HG03045 (cell line): ENCODE measurements around the gene EXOC3L4.
"Not testable (repeated sequence)": the region's sequence is repeated elsewhere in the genome, so short reads cannot be mapped to it uniquely, and the experiment has no call there.

Source experiments
- ATAC-seq: cut with Tn5 transposase; IDR thresholded peaks from one replicate; pipeline ENCODE4 v1.9.1; 2021; ENCODE audit warnings: mild to moderate bottlenecking, moderate library complexity; ENCODE audit not compliant: unreplicated experiment

The EXOC3L4 gene

GRCh38 chr14:103103461-103104388, 9.2 kb downstream of the EXOC3L4 start:
- no peak for ATAC-seq

DNA sequence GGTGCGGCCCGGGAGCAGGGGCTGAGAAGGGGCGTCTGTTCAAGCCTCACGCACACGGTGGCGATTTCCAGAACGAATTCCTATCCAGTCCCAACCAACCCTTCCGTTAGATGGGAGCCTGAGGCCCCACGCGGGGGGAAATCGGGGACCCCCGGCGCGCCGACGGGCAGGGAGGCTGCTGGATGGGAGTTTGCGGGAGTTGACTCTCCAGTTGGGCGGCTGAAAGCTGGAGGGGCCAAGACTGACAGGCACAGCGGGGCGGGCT, 9.8 kb downstream of the EXOC3L4 start:
- no peak for ATAC-seq

DNA sequence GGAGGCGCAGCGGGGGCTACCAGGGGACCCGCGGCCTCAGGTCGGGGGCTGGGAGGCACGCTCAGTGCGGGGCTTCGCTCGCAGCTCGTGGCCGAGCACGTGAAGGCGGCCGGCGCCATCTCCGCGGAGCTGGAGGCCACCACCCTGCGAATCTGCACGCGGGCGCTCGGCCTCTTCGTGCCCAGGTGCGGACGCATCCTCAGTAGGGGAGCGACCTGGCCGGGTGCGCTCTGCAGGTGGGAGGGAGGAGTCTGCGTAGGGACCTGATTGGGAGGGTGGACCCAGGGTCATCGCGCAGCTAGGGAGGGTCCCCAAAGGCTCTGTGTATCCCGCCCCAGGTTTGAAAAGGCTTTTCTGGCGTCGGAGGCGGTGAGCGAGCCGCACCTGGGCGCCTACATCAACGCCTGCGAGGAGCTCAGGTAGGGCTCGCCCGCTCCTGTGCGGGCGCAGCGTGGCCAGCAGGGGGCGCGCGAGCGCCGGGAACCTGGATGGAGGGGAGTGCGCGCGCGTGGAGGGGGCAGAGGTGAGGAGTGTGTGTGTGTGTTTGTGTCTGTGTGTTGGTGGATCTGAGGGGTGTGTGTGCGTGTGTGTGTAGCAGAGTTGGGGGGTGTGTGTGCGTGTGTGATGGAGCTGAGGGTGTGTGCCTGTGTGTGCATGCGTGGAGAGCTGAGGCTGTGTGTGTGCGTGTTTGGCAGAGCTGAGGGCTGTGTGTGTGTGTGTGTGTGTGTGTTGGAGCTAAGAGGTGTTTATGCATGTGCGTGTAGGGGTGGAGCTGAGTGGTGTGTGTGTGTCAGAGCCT, 10.3 kb downstream of the EXOC3L4 start:
- ATAC-seq, result no peak

- ATAC-seq, result no peak
Measured at GRCh38 chr14:103105580-103106150, 11.1 kb downstream of the EXOC3L4 start.

GRCh38 chr14:103107455-103107854, 12.9 kb downstream of the EXOC3L4 start:
- ATAC-seq, result no peak

GRCh38 chr14:103107941-103108748, 13.6 kb downstream of the EXOC3L4 start:
- no peak for ATAC-seq

- no peak for ATAC-seq
Measured at GRCh38 chr14:103108749-103109207, 14.3 kb downstream of the EXOC3L4 start.

- no peak for ATAC-seq
Measured at GRCh38 chr14:103109535-103110441, 15.3 kb downstream of the EXOC3L4 start.

GRCh38 chr14:103110681-103111231, 16.2 kb downstream of the EXOC3L4 start:
- ATAC-seq, result no peak

DNA sequence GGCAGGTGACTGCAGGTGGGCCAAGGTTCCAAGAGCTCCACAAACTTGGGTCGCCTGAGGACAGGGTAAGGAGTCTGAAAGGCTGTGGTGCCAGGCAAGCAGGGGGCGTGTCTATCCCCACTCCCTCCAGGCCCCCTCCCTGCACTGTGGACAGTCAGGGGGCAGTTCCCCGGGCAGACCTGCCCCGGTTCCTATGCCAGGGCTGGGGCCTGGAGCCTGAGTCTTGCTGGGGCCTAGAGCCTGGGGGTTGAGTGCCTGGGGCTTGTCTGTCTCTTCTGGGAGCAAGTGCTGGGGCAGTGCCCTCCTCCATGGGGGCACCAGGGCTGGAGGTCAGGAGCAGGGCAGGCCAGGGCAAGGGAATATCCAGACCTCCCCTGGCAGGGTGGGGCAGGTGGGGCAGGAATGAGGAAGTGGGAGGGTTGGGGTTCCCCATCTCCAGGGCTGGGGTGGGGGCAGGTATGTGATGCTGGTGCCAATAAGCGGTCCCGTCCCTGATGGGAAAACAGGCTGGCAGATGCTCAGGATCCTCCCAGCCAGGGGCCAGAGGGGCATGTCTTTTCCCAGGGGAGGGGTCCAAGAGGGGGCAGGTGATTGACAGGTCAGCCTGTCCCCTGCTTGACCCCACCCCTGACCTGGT, 16.8 kb downstream of the EXOC3L4 start:
- ATAC-seq, result no peak

DNA sequence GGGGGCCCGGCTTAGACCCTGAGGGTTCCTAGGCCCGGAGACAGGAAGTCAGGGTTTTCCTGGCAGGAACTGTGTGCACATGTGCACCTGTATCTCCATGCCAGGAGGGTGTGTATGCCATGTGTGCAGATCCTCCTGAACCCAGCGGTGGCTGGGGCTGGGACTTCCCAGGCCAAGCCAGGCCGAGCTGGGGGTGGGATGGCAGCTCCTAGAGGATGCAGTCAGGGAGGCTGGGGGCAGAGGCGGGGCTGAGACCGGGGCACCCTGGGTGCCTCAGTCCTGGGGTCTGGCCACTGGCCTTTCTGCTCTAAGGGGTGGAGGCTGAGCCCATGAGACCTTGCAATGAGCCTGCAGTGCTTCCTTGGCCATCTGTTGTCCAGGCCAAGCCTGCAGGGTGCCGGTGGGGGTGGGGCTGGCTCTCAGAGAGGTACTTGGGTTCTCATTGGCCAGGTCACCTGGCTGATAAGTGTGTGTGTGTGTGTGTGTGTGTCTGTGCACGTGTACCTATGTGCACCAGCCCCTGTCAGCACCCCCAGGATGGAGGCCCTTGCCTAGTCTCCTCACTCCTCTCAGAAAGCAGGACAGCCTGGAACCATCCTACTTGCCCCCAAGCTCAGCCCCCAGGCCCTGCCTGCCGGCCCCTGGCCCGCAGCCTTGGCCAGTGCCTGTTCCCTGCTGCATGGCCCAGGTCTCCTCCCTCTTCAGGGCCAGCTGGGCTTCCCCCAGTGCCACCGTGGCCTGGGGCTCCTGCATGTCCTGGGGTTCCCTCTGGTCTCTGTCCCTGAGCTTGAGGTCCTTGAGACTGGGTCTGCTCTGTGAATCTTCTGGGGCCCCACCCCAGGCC, 18.1 kb downstream of the EXOC3L4 start:
- no peak for ATAC-seq

DNA sequence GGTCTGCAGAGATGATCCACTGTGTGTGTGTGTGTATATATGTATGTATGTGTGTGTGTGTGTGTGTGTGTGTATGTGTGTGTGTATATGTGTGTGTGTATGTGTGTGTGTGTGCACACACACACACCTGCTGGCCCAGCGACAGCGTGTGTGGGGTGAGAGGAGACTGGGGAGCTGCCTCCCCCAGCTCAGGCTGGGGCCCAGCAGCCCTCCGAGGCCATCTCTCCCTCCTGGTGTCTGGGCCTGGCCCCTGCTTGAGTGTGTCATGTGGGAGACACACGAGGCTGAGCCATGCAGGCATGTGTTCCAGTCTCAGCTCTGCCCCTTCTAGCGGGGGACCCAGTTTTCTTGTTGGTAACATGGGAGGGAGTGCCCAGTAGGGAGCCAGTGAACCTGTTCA, 18.8 kb downstream of the EXOC3L4 start:
- no peak for ATAC-seq

GRCh38 chr14:103113774-103114173, 19.2 kb downstream of the EXOC3L4 start:
- no peak for ATAC-seq

GRCh38 chr14:103115086-103115679, 20.7 kb downstream of the EXOC3L4 start:
- not testable (repeated sequence) for ATAC-seq

DNA sequence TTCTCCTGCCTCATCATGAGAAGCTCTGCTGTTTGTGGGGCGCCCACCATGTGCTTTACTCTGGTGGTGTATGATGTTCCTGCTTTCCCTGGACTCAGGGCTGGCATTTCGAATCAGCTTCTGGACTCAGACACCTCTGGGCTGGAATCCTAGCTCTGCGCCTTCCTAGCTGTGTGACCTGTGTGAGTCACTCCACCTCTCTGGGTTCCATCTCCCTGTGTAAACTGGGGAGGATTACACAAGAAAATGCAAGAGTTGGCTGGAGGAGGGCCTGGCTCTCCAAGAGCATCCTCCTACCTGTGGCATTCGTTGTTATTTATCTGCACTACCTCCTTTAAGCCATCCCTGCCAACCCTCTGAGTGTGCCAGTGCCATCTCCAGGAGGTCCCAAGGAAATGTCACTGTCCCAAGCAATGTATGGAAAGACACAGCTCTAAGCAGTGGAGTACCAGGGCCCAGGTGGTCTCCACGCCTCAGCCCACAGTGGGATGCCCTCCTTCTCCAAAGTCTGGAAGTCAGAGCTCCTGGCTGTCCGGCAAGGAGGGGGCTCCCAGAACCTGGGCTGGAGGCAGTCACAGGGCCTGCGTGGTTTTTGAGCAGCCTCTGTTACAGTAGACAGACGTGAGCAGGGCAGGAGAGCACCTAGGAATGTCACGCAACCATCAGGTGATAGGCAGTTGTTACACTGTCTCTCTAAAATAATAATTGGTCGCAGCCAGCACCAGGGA, 21.5 kb downstream of the EXOC3L4 start:
- no peak for ATAC-seq

DNA sequence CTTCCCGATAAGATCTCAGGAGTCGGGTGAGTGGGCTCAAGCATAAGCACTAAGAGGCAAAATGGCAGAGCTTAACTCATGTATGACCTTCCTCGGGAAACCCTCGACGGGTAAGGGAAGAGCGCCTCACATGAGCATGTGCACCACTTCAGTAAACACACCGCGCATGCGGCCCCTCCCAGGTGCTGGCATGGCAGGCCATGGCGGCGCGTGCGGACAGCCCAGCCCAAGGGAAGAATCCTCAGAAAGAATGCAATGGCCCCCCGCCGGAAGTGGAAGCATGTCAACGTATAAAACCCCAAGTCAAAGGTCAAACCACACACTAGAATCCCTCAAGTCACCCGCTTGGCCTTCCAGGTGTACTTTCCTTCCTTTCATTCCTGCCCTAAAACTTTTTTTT, 22.1 kb downstream of the EXOC3L4 start:
- no peak for ATAC-seq

DNA sequence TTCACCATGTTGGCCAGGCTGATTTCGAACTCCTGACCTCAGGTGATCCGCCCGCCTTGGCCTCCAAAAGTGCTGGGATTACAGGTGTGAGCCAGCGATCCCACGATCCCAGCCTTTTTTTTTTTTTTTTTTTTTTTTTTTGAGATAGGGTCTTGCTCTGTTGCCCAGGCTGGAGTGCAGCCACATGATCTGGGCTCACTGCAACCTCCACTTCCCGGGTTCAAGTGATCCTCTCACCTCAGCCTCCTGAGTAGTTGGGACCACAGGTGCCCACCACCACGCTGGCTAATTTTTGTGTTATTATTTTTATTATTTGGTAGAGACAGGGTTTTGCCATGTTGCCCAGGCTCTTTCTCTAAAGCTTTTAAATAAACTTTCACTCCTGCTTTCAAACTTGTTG, 23.0 kb downstream of the EXOC3L4 start:
- not testable (repeated sequence) for ATAC-seq
